ENCODE data around the gene UBE2J1.

DNA sequence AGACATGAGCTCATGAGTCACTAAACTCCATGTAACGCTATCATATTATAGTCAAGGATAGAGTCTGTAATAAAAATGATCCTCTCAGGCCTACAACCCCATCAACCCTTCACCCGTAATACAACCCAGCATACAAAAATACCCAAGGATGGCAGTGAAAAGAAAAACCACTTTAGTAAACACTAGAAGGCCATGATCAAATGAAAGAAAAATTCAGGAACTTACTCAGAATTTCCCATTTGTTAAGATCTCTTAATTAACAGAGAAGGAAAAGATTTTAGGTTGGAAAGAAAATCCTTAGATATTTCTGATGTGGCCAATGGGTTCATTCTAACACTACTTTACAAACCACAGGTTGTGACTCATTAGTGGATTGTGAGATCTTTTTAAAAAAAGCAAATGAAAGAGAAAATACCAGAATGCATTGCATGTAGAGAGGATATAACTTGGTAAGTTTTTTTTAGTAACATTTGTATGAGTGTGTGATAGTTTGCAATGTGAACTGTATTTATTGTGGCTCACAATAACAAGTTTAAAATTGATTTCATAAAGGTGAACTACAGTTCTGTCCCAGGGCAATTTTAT lies 8.0 kb upstream of the UBE2J1 start:
- TF ChIP-seq GATA2 (IDR thresholded peaks at IDR 0.05; ENCODE audit: insufficient read depth, insufficient read length, low read depth, low read length) (no peak), JUN (IDR thresholded peaks at IDR 0.05; ENCODE audit: borderline replicate concordance, insufficient read depth, insufficient read length, low read depth) (no peak), EZH2 (IDR thresholded peaks at IDR 0.05; ENCODE audit: borderline replicate concordance, low read depth, low read length, severe bottlenecking) (no peak), POLR2A (IDR thresholded peaks at IDR 0.05; ENCODE audit: low read depth, low read length) (no peak), POLR2AphosphoS5 (IDR thresholded peaks at IDR 0.05; ENCODE audit: insufficient read depth, low read depth, low read length) (no peak), MYC (IDR thresholded peaks at IDR 0.05; ENCODE audit: low read depth, low read length) (no peak), FOS (IDR thresholded peaks at IDR 0.05; ENCODE audit: borderline replicate concordance, insufficient read depth, low read length) (no peak)
- TF ChIP-seq, protein P1, sequence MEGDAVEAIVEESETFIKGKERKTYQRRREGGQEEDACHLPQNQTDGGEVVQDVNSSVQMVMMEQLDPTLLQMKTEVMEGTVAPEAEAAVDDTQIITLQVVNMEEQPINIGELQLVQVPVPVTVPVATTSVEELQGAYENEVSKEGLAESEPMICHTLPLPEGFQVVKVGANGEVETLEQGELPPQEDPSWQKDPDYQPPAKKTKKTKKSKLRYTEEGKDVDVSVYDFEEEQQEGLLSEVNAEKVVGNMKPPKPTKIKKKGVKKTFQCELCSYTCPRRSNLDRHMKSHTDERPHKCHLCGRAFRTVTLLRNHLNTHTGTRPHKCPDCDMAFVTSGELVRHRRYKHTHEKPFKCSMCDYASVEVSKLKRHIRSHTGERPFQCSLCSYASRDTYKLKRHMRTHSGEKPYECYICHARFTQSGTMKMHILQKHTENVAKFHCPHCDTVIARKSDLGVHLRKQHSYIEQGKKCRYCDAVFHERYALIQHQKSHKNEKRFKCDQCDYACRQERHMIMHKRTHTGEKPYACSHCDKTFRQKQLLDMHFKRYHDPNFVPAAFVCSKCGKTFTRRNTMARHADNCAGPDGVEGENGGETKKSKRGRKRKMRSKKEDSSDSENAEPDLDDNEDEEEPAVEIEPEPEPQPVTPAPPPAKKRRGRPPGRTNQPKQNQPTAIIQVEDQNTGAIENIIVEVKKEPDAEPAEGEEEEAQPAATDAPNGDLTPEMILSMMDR (IDR thresholded peaks at IDR 0.05; ENCODE audit: extremely low read depth in 1 of 2, insufficient read depth in 1 of 2, low read depth in 1 of 2, low read length in 2 of 2), result no peak
- TF ChIP-seq, protein P2, sequence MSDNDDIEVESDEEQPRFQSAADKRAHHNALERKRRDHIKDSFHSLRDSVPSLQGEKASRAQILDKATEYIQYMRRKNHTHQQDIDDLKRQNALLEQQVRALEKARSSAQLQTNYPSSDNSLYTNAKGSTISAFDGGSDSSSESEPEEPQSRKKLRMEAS (IDR thresholded peaks at IDR 0.05; ENCODE audit: insufficient read depth, insufficient read length), result no peak

Data from endothelial cell of umbilical vein (primary cell).